Measurements from ENCODE around the gene FUT7.
"Not testable (repeated sequence)": the region's sequence is repeated elsewhere in the genome, so short reads cannot be mapped to it uniquely, and the experiment has no call there.

- not testable (repeated sequence) for TF ChIP-seq TAF1 (CRISPR knock-in tag; IDR thresholded peaks at IDR 0.05); MTA3 (CRISPR knock-in tag; IDR thresholded peaks at IDR 0.05); ARID2 (CRISPR knock-in tag; IDR thresholded peaks at IDR 0.05; ENCODE audit: borderline replicate concordance)
- TF ChIP-seq, protein P1, sequence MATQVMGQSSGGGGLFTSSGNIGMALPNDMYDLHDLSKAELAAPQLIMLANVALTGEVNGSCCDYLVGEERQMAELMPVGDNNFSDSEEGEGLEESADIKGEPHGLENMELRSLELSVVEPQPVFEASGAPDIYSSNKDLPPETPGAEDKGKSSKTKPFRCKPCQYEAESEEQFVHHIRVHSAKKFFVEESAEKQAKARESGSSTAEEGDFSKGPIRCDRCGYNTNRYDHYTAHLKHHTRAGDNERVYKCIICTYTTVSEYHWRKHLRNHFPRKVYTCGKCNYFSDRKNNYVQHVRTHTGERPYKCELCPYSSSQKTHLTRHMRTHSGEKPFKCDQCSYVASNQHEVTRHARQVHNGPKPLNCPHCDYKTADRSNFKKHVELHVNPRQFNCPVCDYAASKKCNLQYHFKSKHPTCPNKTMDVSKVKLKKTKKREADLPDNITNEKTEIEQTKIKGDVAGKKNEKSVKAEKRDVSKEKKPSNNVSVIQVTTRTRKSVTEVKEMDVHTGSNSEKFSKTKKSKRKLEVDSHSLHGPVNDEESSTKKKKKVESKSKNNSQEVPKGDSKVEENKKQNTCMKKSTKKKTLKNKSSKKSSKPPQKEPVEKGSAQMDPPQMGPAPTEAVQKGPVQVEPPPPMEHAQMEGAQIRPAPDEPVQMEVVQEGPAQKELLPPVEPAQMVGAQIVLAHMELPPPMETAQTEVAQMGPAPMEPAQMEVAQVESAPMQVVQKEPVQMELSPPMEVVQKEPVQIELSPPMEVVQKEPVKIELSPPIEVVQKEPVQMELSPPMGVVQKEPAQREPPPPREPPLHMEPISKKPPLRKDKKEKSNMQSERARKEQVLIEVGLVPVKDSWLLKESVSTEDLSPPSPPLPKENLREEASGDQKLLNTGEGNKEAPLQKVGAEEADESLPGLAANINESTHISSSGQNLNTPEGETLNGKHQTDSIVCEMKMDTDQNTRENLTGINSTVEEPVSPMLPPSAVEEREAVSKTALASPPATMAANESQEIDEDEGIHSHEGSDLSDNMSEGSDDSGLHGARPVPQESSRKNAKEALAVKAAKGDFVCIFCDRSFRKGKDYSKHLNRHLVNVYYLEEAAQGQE (IDR thresholded peaks at IDR 0.05; ENCODE audit: borderline replicate concordance in 1 of 2, low read depth in 1 of 2, low read length in 2 of 2) = not testable (repeated sequence)
- TF ChIP-seq, protein P2, sequence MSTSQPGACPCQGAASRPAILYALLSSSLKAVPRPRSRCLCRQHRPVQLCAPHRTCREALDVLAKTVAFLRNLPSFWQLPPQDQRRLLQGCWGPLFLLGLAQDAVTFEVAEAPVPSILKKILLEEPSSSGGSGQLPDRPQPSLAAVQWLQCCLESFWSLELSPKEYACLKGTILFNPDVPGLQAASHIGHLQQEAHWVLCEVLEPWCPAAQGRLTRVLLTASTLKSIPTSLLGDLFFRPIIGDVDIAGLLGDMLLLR (CRISPR knock-in tag; IDR thresholded peaks at IDR 0.05) = not testable (repeated sequence)
Observed at GRCh38 chr9:137062798-137063197, 30.9 kb upstream of the FUT7 start.
